Measurements from ENCODE around the gene FIBCD1. TPM values are rescaled to one million over a fixed set of nuclear protein-coding genes. Genes with fewer than 3 reads are reported as not detected.

The FIBCD1 gene
- total RNA-seq, 1 donor from 2014 or later: 0.66 TPM

- no peaks in the 10 kb centered on the region for H3K4me1 ChIP-seq (ENCODE audit: insufficient read depth, low read length)
- no peak overlapping the region for H3K9ac ChIP-seq (ENCODE audit: low read length)
- peaks cover 19% of the 10 kb centered on the region for H3K27me3 ChIP-seq (ENCODE audit: insufficient read depth, low read length)
- H3K4me2 ChIP-seq (ENCODE audit: low read length): no peak overlapping the region
- DNase-seq (ENCODE audit: low read depth) (no peak), FAIRE-seq (no peak)
- no peaks in the 10 kb centered on the region for H4K20me1 ChIP-seq (ENCODE audit: insufficient read depth, low read length)
- H3K4me3 ChIP-seq (ENCODE audit: insufficient read depth, low read depth, low read length): no peak overlapping the region
- no peaks in the 10 kb centered on the region for H3K4me1 Mint-ChIP-seq (ENCODE audit: low read depth, unreplicated experiment)
- H3K27me3 Mint-ChIP-seq (ENCODE audit: low read depth, unreplicated experiment): peaks cover 42% of the 10 kb centered on the region
- no peaks in the 10 kb centered on the region for H3K36me3 Mint-ChIP-seq (ENCODE audit: low read depth, unreplicated experiment)
- no peak overlapping the region for H3K27ac ChIP-seq (ENCODE audit: low read depth, low read length)
- TF ChIP-seq EZH2 (IDR thresholded peaks at IDR 0.05; ENCODE audit: insufficient read depth, low read length): no peak
- TF ChIP-seq CTCF (IDR thresholded peaks at IDR 0.05; ENCODE audit: insufficient read depth, low read depth, low read length): no peak
- H3K27ac Mint-ChIP-seq (ENCODE audit: unreplicated experiment): no peak overlapping the region
- no peaks in the 10 kb centered on the region for H3K9me3 ChIP-seq (ENCODE audit: insufficient read depth, low read depth, low read length)
- H3K36me3 ChIP-seq (ENCODE audit: insufficient read depth, low read length): no peaks in the 10 kb centered on the region
- H3K9me3 Mint-ChIP-seq (ENCODE audit: unreplicated experiment): no peaks in the 10 kb centered on the region
- no peak overlapping the region for H3K4me3 Mint-ChIP-seq (ENCODE audit: unreplicated experiment)
- no peaks in the 10 kb centered on the region for H3K79me2 ChIP-seq (ENCODE audit: insufficient read depth, low read length)
- no peak overlapping the region for H2AFZ ChIP-seq (ENCODE audit: low read depth, low read length)
These were observed 42.7 kb upstream of the FIBCD1 start for GRCh38 chr9:130981756-130982137.

DNA sequence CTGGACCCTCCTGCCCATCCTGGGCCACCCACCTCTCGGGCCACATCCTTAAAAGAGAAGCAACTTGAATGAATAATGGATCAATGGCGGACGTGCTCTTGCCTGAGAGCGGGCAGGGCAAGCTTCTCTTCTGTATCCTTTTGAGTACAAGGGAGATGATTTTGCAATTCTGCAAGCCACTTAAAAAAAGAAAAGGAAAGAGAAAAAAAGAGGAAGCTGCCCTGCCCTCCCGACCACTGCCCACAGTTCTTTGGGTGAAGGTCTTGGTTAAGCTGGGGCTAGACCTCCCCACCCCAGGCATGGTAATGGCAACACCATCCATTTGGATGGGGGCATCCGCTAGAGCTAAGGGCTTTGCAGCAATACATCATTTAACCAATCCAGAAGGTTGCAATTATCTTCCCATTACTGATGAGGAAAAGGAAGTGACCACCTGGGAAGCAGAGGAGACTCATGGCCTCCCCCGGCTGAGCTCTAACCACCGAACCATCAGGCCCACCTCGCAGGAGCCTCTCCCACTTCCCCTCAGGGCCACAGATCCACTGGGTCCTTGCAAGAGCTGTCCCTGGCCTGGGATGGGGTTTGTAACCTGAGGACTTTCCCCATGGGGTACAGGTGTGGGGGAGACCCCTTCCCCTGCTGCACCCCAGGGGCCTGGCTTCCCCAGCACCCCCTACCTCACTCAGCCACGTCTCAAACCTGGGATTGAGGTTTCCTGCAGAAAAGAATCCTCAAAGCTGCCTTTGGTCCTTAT, 42.1 kb upstream of the FIBCD1 start:
- FAIRE-seq (no peak), DNase-seq (ENCODE audit: low read depth) (no peak)
- Histone ChIP-seq H2AFZ (ENCODE audit: low read depth, low read length) (no peak overlapping the region), H3K4me1 (ENCODE audit: insufficient read depth, low read length) (no peaks in the 10 kb centered on the region), H3K79me2 (ENCODE audit: insufficient read depth, low read length) (no peaks in the 10 kb centered on the region), H3K4me3 (ENCODE audit: insufficient read depth, low read depth, low read length) (no peak overlapping the region), H3K27ac (ENCODE audit: low read depth, low read length) (no peak overlapping the region), H3K9ac (ENCODE audit: low read length) (no peak overlapping the region), H3K36me3 (ENCODE audit: insufficient read depth, low read length) (no peaks in the 10 kb centered on the region), H3K27me3 (ENCODE audit: insufficient read depth, low read length) (peaks cover 16% of the 10 kb centered on the region), H3K9me3 (ENCODE audit: insufficient read depth, low read depth, low read length) (no peaks in the 10 kb centered on the region), H3K4me2 (ENCODE audit: low read length) (no peak overlapping the region), H4K20me1 (ENCODE audit: insufficient read depth, low read length) (no peaks in the 10 kb centered on the region)
- Mint-ChIP-seq H3K4me1 (ENCODE audit: low read depth, unreplicated experiment) (no peaks in the 10 kb centered on the region), H3K36me3 (ENCODE audit: low read depth, unreplicated experiment) (no peaks in the 10 kb centered on the region), H3K9me3 (ENCODE audit: unreplicated experiment) (no peaks in the 10 kb centered on the region), H3K4me3 (ENCODE audit: unreplicated experiment) (no peak overlapping the region), H3K27ac (ENCODE audit: unreplicated experiment) (no peak overlapping the region), H3K27me3 (ENCODE audit: low read depth, unreplicated experiment) (peaks cover 41% of the 10 kb centered on the region)
- no peak for TF ChIP-seq CTCF (IDR thresholded peaks at IDR 0.05; ENCODE audit: insufficient read depth, low read depth, low read length)
- TF ChIP-seq EZH2 (IDR thresholded peaks at IDR 0.05; ENCODE audit: insufficient read depth, low read length): no peak

DNA sequence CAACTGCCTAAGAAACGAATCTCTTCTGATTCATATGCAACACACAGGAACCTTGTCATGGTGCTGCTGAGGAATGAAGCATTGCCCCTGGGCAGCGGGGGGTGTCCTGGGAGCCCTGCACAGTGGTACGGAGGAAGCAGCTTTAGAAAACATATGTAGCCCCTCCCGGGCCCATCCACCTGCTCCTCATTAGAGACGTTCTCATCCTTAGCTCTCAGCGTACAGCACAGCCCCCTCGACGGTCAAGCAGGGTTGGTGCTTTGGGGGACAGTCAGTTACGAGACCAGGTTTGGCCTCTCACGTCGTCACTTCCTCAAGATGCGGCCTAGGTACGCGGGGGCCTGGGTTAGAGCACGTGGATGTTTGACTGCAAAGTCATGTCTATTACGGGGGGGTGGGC, 41.5 kb upstream of the FIBCD1 start:
- no peak overlapping the region for H3K9ac ChIP-seq (ENCODE audit: low read length)
- Mint-ChIP-seq H3K27me3 (ENCODE audit: low read depth, unreplicated experiment) (peaks cover 41% of the 10 kb centered on the region), H3K36me3 (ENCODE audit: low read depth, unreplicated experiment) (no peaks in the 10 kb centered on the region), H3K4me3 (ENCODE audit: unreplicated experiment) (no peak overlapping the region), H3K27ac (ENCODE audit: unreplicated experiment) (no peak overlapping the region), H3K9me3 (ENCODE audit: unreplicated experiment) (no peaks in the 10 kb centered on the region), H3K4me1 (ENCODE audit: low read depth, unreplicated experiment) (no peaks in the 10 kb centered on the region)
- DNase-seq (ENCODE audit: low read depth) (no peak), FAIRE-seq (no peak)
- H3K4me2 ChIP-seq (ENCODE audit: low read length): no peak overlapping the region
- H3K27me3 ChIP-seq (ENCODE audit: insufficient read depth, low read length): peaks cover 16% of the 10 kb centered on the region
- H3K4me1 ChIP-seq (ENCODE audit: insufficient read depth, low read length): no peaks in the 10 kb centered on the region
- TF ChIP-seq CTCF (IDR thresholded peaks at IDR 0.05; ENCODE audit: insufficient read depth, low read depth, low read length) (no peak), EZH2 (IDR thresholded peaks at IDR 0.05; ENCODE audit: insufficient read depth, low read length) (peak; percentile 17)
- no peak overlapping the region for H2AFZ ChIP-seq (ENCODE audit: low read depth, low read length)
- H3K36me3 ChIP-seq (ENCODE audit: insufficient read depth, low read length): no peaks in the 10 kb centered on the region
- no peaks in the 10 kb centered on the region for H3K9me3 ChIP-seq (ENCODE audit: insufficient read depth, low read depth, low read length)
- H3K27ac ChIP-seq (ENCODE audit: low read depth, low read length): no peak overlapping the region
- no peak overlapping the region for H3K4me3 ChIP-seq (ENCODE audit: insufficient read depth, low read depth, low read length)
- no peaks in the 10 kb centered on the region for H3K79me2 ChIP-seq (ENCODE audit: insufficient read depth, low read length)
- H4K20me1 ChIP-seq (ENCODE audit: insufficient read depth, low read length): no peaks in the 10 kb centered on the region

All from astrocyte (in vitro differentiated cells and primary cell).